Kidney capillary endothelial cell (primary cell): ENCODE data around the gene TTLL5.

Source experiments
- DNase-seq: peaks from one replicate; pipeline ENCODE4 v3.0.0-alpha.2; 2018; ENCODE audit warnings: low spot score

TTLL5 gene

GRCh38 chr14:75732888-75733287, 71.8 kb downstream of the TTLL5 start:
- no peak for DNase-seq

- DNase-seq = no peak
These were observed 73.8 kb downstream of the TTLL5 start for GRCh38 chr14:75734854-75735253.

GRCh38 chr14:75736845-75737485, 75.9 kb downstream of the TTLL5 start:
- no peak for DNase-seq

- no peak for DNase-seq
These were observed 77.1 kb downstream of the TTLL5 start for GRCh38 chr14:75738192-75738591.

- DNase-seq = no peak
These were observed 81.8 kb downstream of the TTLL5 start for GRCh38 chr14:75742867-75743266.

GRCh38 chr14:75747899-75748298, 86.9 kb downstream of the TTLL5 start:
- DNase-seq = no peak

- no peak for DNase-seq
These were observed 87.3 kb downstream of the TTLL5 start for GRCh38 chr14:75748336-75748735.

GRCh38 chr14:75751296-75751695, 90.2 kb downstream of the TTLL5 start:
- DNase-seq = no peak

GRCh38 chr14:75752086-75752485, 91.0 kb downstream of the TTLL5 start:
- no peak for DNase-seq

- DNase-seq = no peak
These were observed 92.0 kb downstream of the TTLL5 start for GRCh38 chr14:75752907-75753594.

GRCh38 chr14:75753696-75754095, 92.7 kb downstream of the TTLL5 start:
- DNase-seq = no peak

GRCh38 chr14:75757644-75758402, 96.8 kb downstream of the TTLL5 start:
- DNase-seq = no peak

DNA sequence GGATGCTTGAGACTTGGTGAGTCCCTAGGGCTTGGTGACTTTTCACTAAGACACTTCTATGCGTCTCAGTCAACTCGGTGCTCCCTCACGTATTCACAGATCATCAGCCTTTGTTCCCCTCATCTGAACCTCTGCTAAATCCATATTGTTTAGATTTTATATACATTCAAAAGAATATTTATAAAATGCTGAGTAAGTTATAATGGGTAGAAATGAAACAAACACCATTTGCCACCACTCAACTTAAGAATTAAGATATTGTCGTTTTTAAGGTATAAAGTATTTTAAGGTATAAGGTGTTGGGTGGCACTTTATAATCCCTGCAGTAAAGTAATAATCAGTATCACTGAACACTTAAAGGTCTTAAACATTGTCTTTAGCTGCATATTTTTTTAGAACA, 103.0 kb downstream of the TTLL5 start:
- DNase-seq = no peak

DNA sequence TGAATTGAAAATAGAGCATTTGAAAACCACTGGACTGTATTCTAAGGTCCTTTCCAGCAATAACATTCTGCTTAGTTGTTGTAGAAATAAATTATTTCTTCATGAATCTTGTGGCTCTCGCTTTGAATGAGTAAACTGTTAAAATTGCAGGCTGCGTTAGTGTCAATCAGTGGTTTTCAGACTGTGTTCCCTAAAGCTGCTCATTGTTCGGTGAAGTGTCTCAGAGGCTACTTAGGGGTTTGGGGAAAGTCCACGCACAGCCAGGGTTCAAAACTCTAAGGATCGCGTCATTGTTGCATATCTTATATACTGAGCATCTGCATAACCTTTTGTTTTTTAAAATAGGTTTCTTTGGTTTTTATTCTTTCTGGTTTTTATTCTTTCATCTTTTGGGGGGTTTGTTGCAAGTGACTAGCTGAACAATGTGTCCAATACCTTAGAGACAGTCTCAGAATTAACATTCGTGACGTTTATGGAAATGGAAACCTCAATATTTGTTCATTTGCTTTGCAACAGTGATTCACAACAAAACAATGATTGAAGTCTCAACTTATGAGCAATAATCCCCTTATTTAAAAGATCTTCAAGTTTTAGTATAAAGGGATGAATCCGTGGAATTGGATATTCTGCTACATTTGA, 108.1 kb downstream of the TTLL5 start:
- no peak for DNase-seq

- DNase-seq = no peak
These were observed 109.6 kb downstream of the TTLL5 start for GRCh38 chr14:75770635-75771034.

- no peak for DNase-seq
These were observed 110.5 kb downstream of the TTLL5 start for GRCh38 chr14:75771595-75771994.

GRCh38 chr14:75773046-75773445, 112.0 kb downstream of the TTLL5 start:
- no peak for DNase-seq

DNA sequence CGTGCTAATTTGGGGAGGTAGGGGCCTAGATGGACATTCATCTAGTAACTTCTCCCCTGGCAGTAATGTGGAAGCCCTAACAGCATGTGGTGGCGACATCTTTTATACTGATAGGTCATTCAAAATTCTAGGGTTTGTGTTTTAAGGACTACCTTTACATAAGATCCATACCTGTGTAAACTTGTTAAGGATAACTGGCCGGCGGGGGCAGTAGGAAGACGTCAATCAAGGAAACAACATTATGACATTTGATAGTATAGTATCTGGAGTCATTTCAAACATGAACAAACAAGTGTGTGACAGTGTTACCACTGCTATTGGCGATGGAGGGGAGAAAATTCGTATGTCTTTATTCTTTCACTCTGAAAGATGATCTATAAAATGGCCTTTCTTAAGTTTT, 120.0 kb downstream of the TTLL5 start:
- no peak for DNase-seq

GRCh38 chr14:75783184-75783583, 122.1 kb downstream of the TTLL5 start:
- no peak for DNase-seq

- no peak for DNase-seq
These were observed 122.7 kb downstream of the TTLL5 start for GRCh38 chr14:75783602-75784313.

- DNase-seq = no peak
These were observed 123.3 kb downstream of the TTLL5 start for GRCh38 chr14:75784314-75784686.

DNA sequence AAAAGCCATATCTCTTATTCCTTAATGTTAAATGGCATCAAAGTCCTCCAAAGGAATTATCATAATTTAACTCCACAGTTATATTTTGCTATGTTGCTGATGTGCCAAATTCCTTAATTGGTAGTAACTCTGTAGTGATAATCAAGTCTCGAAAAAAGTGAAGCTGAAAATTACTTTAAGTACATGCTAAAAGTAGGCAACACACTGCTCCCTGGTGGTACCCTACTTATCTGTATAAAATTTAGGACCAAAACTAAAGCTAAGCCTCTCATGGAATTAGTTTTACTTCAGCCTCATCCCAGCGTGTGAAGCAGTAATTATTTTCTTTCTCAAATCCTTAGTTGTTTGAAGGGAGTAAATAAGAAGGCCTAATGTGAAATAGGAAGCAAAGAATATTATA, 132.8 kb downstream of the TTLL5 start:
- no peak for DNase-seq
